LNCaP clone FGC (cell line): ENCODE measurements around the gene SLIT1.

ENCODE experiments used
- DNase-seq: peaks from one replicate; pipeline ENCODE4 v3.0.0-alpha.2; 2011; ENCODE audit warnings: low read depth
- H3K4me3 ChIP-seq: 2 replicates; pipeline ENCODE4 v1.5.1; 2011; ENCODE audit warnings: mild to moderate bottlenecking, low read depth, low read length, control low read depth
- TF ChIP-seq, protein P1 (sequence below): IDR thresholded peaks from 2 replicates; pipeline ENCODE4 v1.5.1; 2012; ENCODE audit warnings: mild to moderate bottlenecking; ENCODE audit not compliant: control insufficient read depth, insufficient read depth; ENCODE audit errors: extremely low read depth

Gene SLIT1

DNA sequence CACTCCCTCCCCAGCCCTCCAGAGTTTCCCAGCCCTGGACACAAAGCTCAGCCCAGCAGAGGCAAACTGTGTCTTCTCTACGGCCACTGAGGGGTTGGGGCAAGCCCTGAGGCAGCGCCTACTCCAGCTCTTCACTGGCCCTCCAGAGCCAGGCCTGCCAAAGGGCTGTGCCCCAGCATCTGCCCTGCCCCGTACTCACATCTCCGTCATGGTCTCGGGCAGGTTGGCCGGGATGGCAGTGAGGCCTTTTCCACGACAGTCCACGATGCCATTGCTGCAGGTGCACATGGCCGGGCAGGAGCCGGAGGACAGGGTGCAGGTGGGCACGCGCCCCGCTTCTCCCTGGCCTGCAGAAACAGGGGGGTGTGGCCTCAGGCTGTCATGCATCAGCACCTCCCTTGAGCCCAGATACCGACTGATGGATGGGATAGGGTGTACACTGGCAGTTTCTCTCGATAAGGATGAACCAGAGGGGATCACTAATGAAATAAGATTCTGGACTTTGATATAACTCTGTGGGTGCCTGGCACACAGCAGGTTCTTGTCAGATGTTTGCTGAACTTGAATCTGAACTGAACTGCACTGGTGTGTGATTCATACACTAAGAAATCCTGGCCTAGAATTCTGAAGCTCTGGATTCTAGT is 125.2 kb downstream of the SLIT1 start:
- no peak overlapping the region for H3K4me3 ChIP-seq
- TF ChIP-seq, protein P1, sequence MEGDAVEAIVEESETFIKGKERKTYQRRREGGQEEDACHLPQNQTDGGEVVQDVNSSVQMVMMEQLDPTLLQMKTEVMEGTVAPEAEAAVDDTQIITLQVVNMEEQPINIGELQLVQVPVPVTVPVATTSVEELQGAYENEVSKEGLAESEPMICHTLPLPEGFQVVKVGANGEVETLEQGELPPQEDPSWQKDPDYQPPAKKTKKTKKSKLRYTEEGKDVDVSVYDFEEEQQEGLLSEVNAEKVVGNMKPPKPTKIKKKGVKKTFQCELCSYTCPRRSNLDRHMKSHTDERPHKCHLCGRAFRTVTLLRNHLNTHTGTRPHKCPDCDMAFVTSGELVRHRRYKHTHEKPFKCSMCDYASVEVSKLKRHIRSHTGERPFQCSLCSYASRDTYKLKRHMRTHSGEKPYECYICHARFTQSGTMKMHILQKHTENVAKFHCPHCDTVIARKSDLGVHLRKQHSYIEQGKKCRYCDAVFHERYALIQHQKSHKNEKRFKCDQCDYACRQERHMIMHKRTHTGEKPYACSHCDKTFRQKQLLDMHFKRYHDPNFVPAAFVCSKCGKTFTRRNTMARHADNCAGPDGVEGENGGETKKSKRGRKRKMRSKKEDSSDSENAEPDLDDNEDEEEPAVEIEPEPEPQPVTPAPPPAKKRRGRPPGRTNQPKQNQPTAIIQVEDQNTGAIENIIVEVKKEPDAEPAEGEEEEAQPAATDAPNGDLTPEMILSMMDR, result no peak
- DNase-seq, result no peak

DNA sequence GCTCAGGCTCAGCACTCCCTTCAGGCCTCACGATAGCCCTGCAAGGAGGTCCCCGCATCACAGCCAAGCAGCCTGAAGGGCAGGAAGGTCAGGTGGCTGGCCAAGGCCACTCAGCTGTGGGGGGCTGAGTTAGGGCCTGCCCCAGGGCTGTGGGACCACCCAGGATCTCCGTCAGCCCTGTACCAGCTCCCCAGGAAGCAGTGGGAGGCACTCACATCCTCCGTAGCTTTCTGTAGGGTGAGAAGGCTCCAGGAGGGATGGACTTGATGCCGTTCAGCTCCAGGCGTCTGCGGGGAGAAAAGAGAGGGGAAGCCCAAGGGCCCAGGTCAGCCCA is 125.9 kb downstream of the SLIT1 start:
- TF ChIP-seq, protein P1, result no peak
- H3K4me3 ChIP-seq, result no peak overlapping the region
- DNase-seq, result no peak

DNA sequence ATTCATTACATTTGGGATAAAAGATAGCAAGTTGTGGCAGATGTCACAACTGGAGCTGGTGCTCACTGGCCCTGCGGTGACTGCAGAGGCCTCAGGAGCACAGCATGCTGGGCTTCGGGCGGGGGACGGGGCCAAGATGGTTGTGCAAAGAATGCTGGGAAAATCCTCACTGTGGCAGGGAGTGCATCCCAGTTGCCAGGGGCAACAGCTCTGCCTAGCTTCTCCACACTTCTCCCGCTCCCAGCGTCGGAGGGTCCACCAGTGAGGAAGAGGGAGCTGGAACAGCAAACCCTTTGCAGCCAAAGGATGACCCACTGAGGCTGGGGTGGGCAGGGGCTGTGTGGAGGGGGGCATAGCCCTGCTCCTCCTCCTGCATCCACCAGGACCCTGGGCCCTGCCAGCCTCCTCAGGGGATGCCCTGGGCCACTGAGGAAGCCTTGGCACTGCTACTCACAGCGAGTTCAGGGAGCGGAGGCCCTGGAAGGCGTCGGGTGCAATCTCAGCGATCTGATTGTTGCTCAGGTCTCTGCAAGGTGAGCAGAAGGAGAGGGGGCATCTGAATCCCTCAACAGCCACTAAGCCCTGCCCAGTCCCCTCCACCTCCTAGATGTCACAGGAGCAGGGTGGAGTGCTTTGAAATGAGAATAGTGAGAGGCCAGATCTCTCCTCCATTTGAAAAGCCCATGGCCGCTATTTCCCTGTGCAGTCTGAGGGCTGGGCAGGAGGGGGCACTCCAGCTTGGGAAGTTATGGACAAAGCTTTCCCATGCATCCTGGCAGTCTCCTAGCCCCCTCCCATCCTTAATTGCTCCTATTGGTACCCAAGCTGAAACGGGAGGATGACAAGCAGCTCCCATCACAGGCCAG is 126.5 kb downstream of the SLIT1 start:
- TF ChIP-seq, protein P1, result no peak
- H3K4me3 ChIP-seq, result no peak overlapping the region
- no peak for DNase-seq

DNA sequence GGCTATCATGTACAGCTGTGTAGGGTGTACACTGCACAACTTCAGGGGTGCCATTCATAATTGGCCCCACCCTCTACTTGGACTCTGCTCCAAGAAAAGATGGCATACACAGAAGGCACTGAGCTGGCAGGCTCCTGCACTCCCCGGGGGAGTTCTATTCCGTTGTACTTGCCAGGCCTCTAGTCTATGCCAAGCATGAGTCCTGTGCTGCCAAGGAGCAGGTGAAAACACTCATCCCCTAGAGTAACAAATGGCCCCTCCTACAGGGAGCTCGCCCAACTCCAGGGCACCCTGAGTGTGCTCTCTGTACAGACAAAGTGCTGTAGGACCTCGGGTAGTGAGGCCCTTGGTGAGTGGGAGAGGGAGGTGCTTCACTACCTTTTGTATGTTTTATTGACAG is 127.2 kb downstream of the SLIT1 start:
- no peak overlapping the region for H3K4me3 ChIP-seq
- TF ChIP-seq, protein P1, result no peak
- no peak for DNase-seq

DNA sequence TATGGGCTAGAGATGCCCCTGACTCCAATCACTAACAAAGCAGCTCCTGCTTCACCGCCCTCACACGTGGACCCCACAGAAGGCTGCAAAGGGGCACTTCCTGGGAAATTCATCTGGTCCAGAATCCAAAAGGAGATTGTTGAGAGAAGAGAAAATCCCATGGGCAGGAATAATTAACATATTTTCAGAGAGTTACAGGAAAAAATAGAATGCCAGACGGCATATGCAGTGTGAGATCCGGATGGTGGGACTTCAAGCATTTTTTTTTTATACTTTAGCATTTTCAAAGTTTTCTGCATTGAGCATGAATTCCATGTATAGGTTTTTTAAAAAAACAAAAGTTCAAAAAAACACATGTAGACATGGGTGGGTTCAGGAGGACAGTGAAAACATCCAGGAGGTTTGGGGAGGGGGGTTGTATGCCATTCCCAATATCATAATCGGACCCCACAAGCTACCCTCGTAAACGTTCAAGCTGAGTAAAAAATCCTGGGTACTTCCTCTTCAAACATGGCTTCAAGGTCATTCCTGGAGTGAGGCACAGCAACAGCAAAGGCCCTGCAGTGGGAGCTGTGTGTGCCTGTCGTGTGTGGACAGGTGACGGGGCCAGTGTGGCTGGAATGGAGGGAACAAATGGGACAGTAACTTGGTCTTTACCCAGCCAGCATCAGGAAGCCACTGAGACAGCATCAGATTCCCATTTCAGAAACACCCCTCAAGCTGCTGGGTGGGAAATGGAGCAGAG is 128.1 kb downstream of the SLIT1 start:
- TF ChIP-seq, protein P1, result no peak
- no peak overlapping the region for H3K4me3 ChIP-seq
- DNase-seq, result no peak

DNA sequence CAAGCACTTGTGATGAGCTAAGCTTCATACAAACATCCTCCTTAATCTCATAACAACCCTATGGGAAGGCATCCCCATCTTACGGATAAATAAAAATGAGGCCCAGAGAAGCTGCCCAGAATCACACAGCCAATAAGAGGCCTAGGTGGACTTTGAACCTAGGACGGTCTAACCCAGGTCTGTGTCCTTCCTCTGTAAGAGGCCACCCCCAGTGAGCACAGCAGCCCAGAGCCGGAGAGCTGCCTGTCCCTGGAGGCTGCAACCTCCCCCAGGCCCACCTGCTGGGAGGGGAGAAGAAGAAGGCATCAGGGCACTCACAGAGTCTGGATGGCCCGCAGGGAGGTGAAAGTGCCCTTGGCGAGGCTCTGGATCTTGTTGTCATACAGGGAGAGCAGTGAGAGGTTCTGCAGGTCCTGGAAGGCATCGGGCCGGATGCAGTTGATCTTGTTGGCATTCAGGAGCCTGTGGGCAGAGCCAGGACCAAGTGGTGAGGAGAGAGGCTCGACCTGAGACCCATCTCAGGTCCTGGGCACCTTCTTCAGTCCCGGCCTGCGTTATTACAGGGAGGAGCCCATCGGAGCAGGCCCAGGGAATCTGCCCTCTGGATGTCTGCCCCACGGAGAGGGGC is 129.6 kb downstream of the SLIT1 start:
- no peak for DNase-seq
- TF ChIP-seq, protein P1, result no peak
- no peak overlapping the region for H3K4me3 ChIP-seq
